NAMALWA (cell line): ENCODE data around the gene PRRG3.

Experiments
- DNase-seq: peaks from one replicate; pipeline ENCODE4 v3.0.0-alpha.2; 2015; ENCODE audit warnings: low spot score

PRRG3 gene

DNA sequence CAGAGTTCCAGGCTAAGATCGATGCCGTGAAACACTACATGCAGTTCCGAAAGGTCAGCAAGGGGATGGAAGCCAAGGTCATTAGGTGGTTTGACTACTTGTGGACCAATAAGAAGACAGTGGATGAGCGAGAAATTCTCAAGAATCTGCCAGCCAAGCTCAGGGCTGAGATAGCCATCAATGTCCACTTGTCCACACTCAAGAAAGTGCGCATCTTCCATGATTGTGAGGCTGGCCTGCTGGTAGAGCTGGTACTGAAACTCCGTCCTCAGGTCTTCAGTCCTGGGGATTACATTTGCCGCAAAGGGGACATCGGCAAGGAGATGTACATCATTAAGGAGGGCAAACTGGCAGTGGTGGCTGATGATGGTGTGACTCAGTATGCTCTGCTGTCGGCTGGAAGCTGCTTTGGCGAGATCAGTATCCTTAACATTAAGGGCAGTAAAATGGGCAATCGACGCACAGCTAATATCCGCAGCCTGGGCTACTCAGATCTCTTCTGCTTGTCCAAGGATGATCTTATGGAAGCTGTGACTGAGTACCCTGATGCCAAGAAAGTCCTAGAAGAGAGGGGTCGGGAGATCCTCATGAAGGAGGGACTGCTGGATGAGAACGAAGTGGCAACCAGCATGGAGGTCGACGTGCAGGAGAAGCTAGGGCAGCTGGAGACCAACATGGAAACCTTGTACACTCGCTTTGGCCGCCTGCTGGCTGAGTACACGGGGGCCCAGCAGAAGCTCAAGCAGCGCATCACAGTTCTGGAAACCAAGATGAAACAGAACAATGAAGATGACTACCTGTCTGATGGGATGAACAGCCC is 48.6 kb downstream of the PRRG3 start:
- no peak for DNase-seq

DNA sequence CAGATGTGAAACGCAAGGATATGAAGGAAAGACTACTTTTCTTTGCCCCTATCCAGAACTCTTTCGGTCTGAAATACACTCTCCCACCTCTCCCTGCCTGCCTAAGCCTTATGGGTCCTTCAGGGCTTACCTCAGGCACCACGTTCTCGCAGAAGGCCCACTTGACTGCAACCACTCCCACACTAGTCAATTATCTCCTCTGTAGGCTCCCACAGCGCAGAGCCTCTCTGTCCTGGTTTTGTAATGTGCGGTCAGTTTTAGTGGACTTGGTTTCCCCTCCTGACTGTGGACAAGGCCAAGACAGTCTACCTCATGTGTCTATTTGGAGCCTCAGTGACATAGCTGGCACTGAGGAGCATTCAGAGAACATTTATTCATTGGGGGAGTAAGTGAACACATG is 50.4 kb downstream of the PRRG3 start:
- no peak for DNase-seq

DNA sequence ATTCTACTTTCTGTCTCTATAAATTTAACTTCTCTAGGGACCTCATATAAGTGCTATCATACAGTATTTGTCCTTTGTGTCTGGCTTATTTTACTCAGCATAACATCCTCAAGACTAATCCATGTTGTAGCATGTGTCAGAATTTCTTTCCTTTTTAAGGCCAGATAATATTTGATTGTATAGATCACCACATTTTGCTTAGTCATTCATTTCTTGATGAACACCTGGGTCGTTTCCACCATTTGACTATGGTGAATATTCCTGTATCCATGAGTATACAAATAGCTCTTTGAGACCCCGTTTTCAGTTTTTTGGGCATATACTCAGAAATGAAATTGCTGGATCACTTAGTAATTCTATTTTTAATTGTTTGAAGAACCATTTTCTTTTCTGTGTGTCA is 51.2 kb downstream of the PRRG3 start:
- no peak for DNase-seq

DNA sequence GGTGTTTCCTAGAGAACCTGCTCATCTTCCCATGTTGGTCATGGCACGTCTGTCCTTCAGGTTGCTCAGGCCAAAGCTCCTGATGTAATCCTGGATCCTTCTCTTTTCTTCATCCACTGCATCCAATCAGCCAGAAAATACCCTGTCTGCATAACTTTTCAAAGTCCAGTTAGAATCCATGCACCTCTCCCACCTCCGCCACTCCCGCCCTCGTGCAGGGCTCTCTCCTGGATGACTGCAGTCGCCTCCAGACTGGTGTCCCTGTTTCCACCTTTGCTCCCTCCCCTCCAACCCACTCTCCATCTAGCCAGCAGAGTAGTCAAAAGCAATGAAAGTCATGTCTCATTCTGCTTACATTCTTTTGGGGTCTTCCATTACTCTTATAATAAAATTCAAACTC is 55.3 kb downstream of the PRRG3 start:
- DNase-seq: no peak

DNA sequence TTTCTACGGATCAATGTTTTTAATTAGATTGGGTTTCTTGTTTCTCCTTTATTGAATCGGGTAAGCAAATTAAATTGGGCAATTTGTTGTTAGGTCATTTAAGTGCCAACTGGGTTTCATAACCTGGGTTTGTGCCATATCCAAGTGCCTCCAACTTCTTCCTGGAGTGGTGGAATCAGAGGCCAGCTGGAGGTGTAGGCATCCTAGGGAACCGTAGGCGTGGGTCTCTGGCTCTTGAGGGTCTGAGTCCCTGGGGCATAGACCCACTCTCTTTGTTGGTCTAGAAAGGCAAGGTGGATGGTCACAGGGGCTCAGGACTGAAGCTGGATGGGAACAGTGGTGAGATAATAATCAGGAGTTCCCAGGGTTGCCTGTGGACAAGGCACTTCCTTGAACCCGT is 57.6 kb downstream of the PRRG3 start:
- DNase-seq: no peak

DNA sequence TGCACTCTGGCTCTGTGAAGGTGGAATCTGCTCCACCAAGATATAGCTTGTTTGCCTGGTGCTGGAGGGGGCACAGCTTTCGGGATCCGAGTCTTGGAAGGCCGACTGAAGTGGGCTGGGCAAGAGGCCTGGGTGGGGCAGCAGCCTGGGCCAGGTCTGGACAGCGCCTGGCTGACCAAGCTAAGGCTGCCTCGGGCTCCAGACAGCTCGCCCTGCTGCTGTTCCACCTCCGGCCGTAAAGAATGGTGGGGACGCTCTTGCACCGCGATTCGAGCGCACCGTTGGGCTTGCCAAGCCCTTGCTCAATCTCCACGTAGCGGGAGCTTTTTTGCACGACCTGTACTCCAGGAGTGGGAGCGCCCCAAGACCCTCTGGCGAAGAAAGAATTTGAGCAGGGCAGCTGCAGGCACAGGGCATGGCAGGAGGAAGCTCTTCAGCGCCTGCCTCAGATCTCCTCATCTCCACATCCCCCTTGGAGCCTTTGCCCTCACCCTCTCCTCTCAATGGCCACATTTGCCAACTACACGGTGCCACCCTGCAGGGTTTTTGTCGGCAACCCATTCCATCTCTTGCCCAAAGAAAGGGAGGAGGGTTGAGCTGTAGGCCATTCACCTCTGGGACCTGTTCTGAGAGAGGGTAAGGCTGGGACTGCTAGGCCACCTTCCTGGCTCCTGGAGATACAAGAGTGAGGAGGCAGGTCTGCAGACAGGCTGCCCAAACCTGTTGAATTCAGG is 58.2 kb downstream of the PRRG3 start:
- no peak for DNase-seq

DNA sequence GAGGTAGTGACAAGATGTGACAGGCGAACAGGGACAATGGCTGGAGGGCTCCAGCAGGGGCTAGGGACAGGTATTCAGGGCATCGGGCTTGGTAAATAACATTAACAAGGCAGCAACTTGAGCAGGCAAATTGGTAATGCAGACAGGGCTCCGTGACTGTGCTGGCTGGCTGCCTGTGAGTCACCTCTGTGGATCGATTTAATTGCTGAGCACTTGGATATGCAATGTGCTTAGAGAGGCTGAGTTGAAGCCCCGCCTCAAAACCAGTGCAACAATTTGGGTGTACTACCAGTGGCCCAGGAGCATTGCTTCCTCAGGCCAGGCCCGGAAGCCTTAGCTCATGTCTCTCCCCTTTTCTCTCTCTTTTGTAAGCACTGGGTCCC is 58.8 kb downstream of the PRRG3 start:
- no peak for DNase-seq

DNA sequence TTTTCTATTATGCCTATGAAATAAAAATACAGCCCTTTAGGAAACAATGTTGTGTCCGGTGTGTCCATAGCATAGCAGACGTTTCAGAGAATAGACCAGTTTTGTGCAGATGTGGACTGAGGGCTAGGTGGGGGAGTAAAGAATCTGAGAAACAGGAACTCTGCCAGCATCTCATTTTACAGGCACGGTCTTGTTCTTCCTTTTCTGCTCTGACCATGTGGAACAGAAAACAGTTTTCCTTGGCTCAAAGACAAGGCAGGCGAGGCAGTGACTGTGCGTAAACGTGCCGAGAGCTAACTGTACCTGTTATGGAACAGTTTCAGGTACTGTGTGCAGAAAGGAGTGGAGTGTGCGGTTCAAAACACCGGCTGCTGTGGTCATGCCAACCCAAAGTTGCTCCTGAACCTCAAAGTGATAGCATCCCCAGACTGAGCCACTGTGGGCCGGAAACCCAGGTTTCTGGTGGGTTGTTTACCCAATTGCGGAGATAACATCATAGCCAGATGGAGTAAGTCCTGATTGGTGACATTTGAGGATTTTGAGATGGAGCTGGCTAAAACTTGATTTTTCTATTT is 59.5 kb downstream of the PRRG3 start:
- DNase-seq: no peak
